ENCODE data around the gene DNAJC12.

GRCh38 chr10:67863094-67863493 is 25.1 kb upstream of the DNAJC12 start:
- TF ChIP-seq CTCF (IDR thresholded peaks at IDR 0.05) (no peak), POLR2A (IDR thresholded peaks at IDR 0.05) (no peak)
